COLO668 (cell line): ENCODE measurements around the gene PFDN6.

Experiments used
- DNase-seq: peaks from one replicate; lab custom pipeline; 2025; ENCODE audit not compliant: unreplicated experiment; lab: John Stamatoyannopoulos, UW

PFDN6 gene

GRCh38 chr6:33294086-33294823, 4.9 kb downstream of the PFDN6 start:
- no peak for DNase-seq

GRCh38 chr6:33295621-33296369, 6.4 kb downstream of the PFDN6 start:
- DNase-seq = no peak

GRCh38 chr6:33296797-33297405, 7.5 kb downstream of the PFDN6 start:
- DNase-seq = no peak

- no peak for DNase-seq
These were observed 8.1 kb downstream of the PFDN6 start for GRCh38 chr6:33297406-33297955.

- peak; percentile 43 for DNase-seq
These were observed 8.8 kb downstream of the PFDN6 start for GRCh38 chr6:33297956-33298772.

GRCh38 chr6:33298773-33299236, 9.4 kb downstream of the PFDN6 start, which contains the start of gene RGL2:
Gene RGL2, minus strand, starts transcription at chr6:33298942. Its CDS starts 332 bp downstream, at chr6:33298610.
- DNase-seq = peak; percentile 50

GRCh38 chr6:33299237-33299944, 10.0 kb downstream of the PFDN6 start:
- peak; percentile 91 for DNase-seq

- DNase-seq = no peak
These were observed 12.5 kb downstream of the PFDN6 start for GRCh38 chr6:33301877-33302276.

- no peak for DNase-seq
These were observed 14.8 kb downstream of the PFDN6 start for GRCh38 chr6:33304216-33304615.

GRCh38 chr6:33305052-33305451, 15.7 kb downstream of the PFDN6 start:
- no peak for DNase-seq

- DNase-seq = no peak
These were observed 17.0 kb downstream of the PFDN6 start for GRCh38 chr6:33306356-33306755.

GRCh38 chr6:33312361-33313104, 23.1 kb downstream of the PFDN6 start:
- peak; percentile 58 for DNase-seq

- DNase-seq = peak; percentile 28
These were observed 23.8 kb downstream of the PFDN6 start for GRCh38 chr6:33313105-33313708.

- peak; percentile 62 for DNase-seq
These were observed 24.5 kb downstream of the PFDN6 start, which contains the start of gene TAPBP for GRCh38 chr6:33313709-33314514. Gene TAPBP, minus strand, starts transcription at chr6:33314078. Its CDS starts 37 bp downstream, at chr6:33314041.

GRCh38 chr6:33314515-33314942, 25.1 kb downstream of the PFDN6 start:
- DNase-seq = peak; percentile 55

- peak; percentile 48 for DNase-seq
These were observed 25.8 kb downstream of the PFDN6 start for GRCh38 chr6:33314943-33315792.
